Nephron (organoid): ENCODE measurements around the gene ECM2.

ENCODE experiments used
- H3K27ac Mint-ChIP-seq, 3 experiments: 2 replicates each; pipeline ENCODE4 v1.8.0; 2020; ENCODE audit warnings: mixed read lengths in 3 of 3, mild to moderate bottlenecking in 2 of 3, moderate library complexity in 1 of 3
- H3K27me3 Mint-ChIP-seq: 2 replicates; pipeline ENCODE4 v1.8.0; 2021; ENCODE audit warnings: low read depth, mild to moderate bottlenecking, moderate library complexity, mixed read lengths
- H3K36me3 Mint-ChIP-seq: 2 replicates; pipeline ENCODE4 v1.8.0; 2020; ENCODE audit warnings: low read depth, mixed read lengths
- H3K4me1 Mint-ChIP-seq: 2 replicates; pipeline ENCODE4 v1.8.0; 2020; ENCODE audit warnings: mixed read lengths
- H3K4me3 Mint-ChIP-seq, 3 experiments: 2 replicates each; pipeline ENCODE4 v1.8.0; 2020; ENCODE audit warnings: mild to moderate bottlenecking in 3 of 3, mixed read lengths in 3 of 3, moderate library complexity in 2 of 3
- H3K9me3 Mint-ChIP-seq: 2 replicates; pipeline ENCODE4 v1.8.0; 2020; ENCODE audit warnings: mixed read lengths
- TF ChIP-seq, protein P1 (sequence below), 3 experiments: fragments of 200-600 bp; sonication (generic); IDR thresholded peaks; one replicate each; pipeline ENCODE4 v1.5.0; 2021; ENCODE audit warnings: antibody characterized with exemption in 3 of 3; ENCODE audit not compliant: unreplicated experiment in 3 of 3

The ECM2 gene

DNA sequence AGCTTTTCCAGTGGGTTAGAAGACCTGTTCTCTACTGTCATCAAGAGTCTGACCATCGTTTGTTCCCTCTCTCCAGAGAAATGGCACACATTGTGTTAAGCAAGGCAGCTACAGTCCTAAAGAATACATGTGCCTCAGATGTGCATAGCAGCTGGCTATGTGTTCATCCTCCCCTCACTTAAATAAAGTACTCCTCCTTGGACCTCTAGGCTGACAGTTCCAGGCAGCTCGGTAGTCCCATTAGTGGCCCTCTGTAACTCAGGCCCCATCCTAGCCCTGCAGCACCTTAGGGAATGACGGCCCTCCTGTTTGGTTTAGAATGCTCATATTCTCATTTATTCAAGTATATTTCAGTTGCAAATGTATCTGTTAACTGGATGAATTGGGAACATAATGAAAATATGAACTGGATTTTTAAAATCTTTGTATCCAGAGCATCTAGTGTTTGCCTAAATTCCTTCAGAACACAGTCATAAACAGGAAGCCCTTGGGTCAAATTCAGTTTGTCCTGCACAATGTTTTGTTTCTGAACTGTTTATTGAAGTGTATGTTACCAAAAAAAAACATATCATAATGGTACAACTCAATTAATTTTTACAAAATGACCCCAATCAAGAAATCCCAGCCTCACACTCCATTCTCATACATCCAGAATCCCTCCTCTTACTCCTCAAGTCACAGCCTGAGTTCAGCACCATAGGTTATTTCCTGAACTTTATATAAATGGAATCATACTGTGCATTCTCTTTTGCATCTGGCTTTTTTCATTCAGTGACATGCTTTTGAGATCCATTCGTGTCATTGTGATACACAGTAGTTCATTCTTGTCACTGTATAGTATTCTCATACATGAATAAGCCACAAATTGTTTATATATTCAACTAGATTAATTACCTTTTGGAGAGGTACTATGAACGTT is 51.9 kb downstream of the ECM2 start:
- no peaks in the 10 kb centered on the region for H3K27me3 Mint-ChIP-seq
- H3K36me3 Mint-ChIP-seq, result no peaks in the 10 kb centered on the region
- peak overlapping the region in 1 of 3 experiments; percentile 72 for H3K4me3 Mint-ChIP-seq
- H3K27ac Mint-ChIP-seq, result peak overlapping the region; percentile 60 to 95 (median 91)
- H3K9me3 Mint-ChIP-seq, result no peaks in the 10 kb centered on the region
- TF ChIP-seq, protein P1, sequence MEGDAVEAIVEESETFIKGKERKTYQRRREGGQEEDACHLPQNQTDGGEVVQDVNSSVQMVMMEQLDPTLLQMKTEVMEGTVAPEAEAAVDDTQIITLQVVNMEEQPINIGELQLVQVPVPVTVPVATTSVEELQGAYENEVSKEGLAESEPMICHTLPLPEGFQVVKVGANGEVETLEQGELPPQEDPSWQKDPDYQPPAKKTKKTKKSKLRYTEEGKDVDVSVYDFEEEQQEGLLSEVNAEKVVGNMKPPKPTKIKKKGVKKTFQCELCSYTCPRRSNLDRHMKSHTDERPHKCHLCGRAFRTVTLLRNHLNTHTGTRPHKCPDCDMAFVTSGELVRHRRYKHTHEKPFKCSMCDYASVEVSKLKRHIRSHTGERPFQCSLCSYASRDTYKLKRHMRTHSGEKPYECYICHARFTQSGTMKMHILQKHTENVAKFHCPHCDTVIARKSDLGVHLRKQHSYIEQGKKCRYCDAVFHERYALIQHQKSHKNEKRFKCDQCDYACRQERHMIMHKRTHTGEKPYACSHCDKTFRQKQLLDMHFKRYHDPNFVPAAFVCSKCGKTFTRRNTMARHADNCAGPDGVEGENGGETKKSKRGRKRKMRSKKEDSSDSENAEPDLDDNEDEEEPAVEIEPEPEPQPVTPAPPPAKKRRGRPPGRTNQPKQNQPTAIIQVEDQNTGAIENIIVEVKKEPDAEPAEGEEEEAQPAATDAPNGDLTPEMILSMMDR (IDR thresholded peaks at IDR 0.05; ENCODE audit: unreplicated experiment in 3 of 3), result no peak
- H3K4me1 Mint-ChIP-seq, result peaks cover 51% of the 10 kb centered on the region

DNA sequence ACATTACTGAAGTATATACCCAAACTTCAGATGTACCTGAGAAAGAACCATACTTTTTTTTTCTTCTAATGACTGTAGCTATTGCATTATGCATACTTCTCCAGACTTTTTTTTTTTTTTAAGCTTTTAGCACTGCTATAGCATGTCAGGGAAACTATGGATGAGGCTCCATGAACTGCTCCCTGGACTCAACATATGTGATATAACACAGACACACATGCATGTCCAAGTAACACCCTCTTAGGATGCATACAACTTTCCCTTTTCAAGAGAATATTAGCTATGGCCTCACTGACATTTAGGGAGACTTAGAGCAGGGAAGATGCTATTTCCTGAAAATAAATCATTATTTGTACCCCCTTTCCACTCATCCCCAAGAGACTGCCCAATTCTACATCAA is 53.0 kb downstream of the ECM2 start:
- H3K36me3 Mint-ChIP-seq, result no peaks in the 10 kb centered on the region
- H3K27ac Mint-ChIP-seq, result peak overlapping the region; percentile 67 to 88 (median 81)

DNA sequence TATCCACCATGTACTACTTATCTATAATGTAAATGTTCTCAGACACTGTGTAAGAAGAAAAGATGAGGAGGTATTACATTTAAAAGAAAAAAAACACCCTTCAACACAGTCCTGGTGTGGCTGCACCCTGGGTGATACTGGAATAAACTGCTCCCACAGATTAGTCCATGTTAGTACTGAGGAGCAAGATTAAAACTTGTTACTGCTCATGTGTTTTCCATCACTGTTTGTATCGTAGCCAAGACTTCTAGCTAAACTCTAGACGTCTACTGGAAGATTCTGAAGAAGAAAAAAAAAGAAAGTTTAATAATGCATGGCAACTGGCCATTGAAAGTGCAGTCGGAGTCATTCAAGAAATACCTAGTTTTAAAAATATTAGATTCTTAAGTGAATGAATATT is 53.5 kb downstream of the ECM2 start, which contains the start of gene ASPN:
TSS of gene ASPN (minus strand) at position 178 of the 400 bp plus-strand sequence.
- Mint-ChIP-seq H3K27ac (peak within 1 kb of the TSS; percentile 82 to 95 (median 89)), H3K36me3 (no peaks in the 10 kb centered on the region), H3K4me1 (peaks cover 45% of the 10 kb centered on the region), H3K9me3 (no peaks in the 10 kb centered on the region), H3K4me3 (peak within 1 kb of the TSS in 2 of 3 experiments; percentile 77 to 80), H3K27me3 (no peaks in the 10 kb centered on the region)
- TF ChIP-seq, protein P1 (IDR thresholded peaks at IDR 0.05; ENCODE audit: unreplicated experiment in 3 of 3), result no peak

More for the DNA sequence above, 53.0 kb downstream of the ECM2 start:
- Mint-ChIP-seq H3K4me3 (no peak overlapping the region), H3K9me3 (no peaks in the 10 kb centered on the region), H3K4me1 (peaks cover 46% of the 10 kb centered on the region), H3K27me3 (no peaks in the 10 kb centered on the region)
- TF ChIP-seq, protein P1 (IDR thresholded peaks at IDR 0.05; ENCODE audit: unreplicated experiment in 3 of 3), result no peak

DNA sequence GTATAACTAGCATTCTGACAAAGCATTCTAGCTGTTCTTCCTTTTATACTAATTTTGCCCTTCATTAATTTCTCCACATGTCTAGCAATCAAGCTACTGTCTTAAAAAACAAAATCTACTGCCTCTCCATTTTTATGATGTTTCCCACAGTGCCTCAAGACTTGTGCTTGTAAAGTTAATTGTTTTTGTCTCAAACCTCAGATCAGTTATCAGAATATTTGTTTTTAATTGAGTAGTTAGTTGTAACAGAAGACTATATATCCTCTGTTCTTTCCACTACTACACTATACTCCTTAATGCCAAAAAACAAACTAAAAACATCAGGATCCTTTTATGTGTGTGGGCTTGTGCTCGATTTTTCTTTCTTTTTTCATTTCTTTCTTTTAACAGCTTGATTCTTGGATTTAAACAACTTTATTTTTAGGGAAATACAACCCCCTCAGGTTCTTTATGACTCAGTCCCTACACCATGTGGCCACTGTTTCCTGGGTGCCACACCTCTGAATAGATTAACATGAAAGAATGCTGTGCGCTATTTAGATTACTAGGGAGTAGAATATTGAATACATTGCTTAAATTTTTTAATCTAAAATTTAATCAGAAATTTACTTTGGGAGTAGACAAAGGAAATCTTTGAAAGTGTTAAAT is 54.7 kb downstream of the ECM2 start:
- TF ChIP-seq, protein P1 (IDR thresholded peaks at IDR 0.05; ENCODE audit: unreplicated experiment in 3 of 3), result no peak
- peaks cover 41% of the 10 kb centered on the region for H3K4me1 Mint-ChIP-seq
- no peaks in the 10 kb centered on the region for H3K9me3 Mint-ChIP-seq
- H3K27ac Mint-ChIP-seq, result peak overlapping the region; percentile 82 to 95 (median 89)
- no peaks in the 10 kb centered on the region for H3K27me3 Mint-ChIP-seq
- H3K36me3 Mint-ChIP-seq, result no peaks in the 10 kb centered on the region
- H3K4me3 Mint-ChIP-seq, result peak overlapping the region; percentile 26 to 80 (median 77)

DNA sequence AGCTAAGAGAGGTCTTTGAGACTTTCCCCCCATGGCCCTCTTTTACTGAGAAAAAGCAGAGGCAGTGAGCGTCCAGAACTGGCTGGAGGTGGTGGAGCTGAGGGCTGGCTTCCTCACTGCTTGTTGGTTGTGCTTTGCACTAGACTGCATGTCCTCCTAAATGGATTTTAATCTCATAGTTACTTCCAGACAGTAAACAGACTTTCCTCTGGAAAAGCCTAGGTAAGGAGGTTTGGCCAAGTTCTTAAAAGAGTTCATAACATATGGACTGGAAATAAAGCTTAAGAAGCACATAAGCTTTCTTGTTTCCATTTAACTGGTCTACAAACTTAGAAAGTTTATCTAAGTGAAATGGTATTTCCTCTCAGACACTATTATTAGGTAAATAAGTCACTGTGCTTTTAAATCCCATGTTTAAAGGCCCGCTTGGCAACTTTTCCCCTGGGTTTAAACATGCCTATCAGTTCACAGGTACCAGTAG is 55.5 kb downstream of the ECM2 start:
- Mint-ChIP-seq H3K4me1 (peaks cover 39% of the 10 kb centered on the region), H3K27me3 (no peaks in the 10 kb centered on the region), H3K4me3 (peak overlapping the region in 2 of 3 experiments; percentile 77 to 80), H3K27ac (peak overlapping the region; percentile 82 to 95 (median 89)), H3K36me3 (no peaks in the 10 kb centered on the region), H3K9me3 (no peaks in the 10 kb centered on the region)
- TF ChIP-seq, protein P1 (IDR thresholded peaks at IDR 0.05; ENCODE audit: unreplicated experiment in 3 of 3), result no peak
